ENCODE measurements around the gene GGA2.

GGA2 gene

GRCh38 chr16:23528644-23529310 is 18.5 kb upstream of the GGA2 start:
- TF ChIP-seq CTCF (IDR thresholded peaks at IDR 0.05) = no peak

DNA sequence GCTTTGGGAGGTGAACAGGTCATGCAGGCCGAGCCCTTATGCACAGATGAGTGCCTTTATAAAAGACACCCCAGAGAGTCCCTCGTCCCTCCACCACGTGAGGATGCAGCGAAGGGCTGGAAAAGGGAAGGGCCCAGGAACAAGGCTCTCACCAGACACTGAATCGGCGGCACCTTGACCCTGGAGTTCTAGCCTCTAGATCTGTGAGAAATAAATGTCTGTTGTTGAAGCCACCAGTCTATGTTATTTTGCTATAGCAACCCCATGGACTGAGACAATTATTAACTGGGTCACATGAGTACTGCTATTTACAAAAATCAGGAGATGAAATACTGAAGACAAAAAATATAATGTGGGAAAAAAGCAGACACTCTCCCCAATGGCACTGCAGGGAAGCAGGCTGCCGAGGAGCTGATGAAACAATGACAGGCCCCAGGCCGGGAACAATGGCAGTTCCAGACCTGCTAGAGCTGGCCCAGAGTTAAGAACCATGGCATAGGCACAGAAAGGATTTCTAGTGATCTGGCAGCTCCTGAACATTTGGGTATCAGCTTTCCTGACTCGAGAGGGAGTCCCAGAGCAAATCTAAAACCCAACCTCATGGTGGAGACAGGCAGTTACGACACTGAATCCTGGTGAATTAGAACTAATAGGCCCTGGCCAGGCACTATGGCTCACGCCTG is 17.8 kb upstream of the GGA2 start:
- no peak for TF ChIP-seq CTCF (IDR thresholded peaks at IDR 0.05)

- TF ChIP-seq CTCF (IDR thresholded peaks at IDR 0.05) = no peak
Observed at GRCh38 chr16:23524886-23525285, 14.6 kb upstream of the GGA2 start.

DNA sequence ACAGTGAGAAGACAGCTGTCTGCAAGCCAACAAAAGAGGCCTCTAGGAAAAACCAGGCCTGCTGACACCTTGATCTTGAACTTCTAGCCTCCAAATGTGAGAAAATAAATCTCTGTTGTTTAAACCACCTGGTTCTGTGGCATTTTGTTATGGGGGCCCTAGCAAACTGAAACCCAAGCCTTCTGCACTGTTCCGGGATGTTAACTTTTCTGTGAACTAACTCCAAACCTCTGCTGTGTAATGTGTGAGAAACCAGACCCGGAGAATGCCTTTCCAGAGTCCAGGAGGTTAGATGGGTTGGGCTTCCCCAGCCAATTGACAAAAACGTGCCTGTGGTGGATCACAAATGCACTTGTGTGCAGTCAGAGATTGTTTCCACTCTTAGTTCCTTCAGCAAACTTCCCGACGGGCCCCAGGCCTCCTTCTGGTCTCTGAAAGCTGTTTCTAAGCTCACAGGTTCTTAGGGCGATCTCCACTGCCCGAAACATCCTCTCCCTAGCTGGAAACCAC is 13.6 kb upstream of the GGA2 start:
- no peak for TF ChIP-seq CTCF (IDR thresholded peaks at IDR 0.05)

DNA sequence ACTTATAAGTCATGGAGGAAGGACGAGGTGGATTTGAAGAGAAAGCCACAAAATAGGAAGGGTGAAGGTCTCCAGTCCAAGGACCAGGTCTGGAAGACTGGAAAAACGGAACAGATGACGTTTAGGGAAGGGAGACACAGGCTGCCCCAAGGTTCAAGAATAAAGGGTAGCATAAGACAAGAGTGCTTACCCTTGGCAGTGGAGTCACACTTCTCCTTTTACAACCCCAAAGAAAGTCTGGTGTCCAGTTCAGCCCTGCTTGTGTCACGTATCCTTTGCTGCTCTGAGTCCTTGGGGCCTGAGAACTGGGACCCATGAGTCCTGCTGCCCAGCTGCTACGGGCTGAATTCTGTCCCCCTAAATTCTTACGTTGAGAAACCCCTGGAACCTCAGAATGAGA is 13.0 kb upstream of the GGA2 start:
- TF ChIP-seq CTCF (IDR thresholded peaks at IDR 0.05) = no peak

- no peak for TF ChIP-seq CTCF (IDR thresholded peaks at IDR 0.05)
Observed at GRCh38 chr16:23521965-23522364, 11.7 kb upstream of the GGA2 start.

DNA sequence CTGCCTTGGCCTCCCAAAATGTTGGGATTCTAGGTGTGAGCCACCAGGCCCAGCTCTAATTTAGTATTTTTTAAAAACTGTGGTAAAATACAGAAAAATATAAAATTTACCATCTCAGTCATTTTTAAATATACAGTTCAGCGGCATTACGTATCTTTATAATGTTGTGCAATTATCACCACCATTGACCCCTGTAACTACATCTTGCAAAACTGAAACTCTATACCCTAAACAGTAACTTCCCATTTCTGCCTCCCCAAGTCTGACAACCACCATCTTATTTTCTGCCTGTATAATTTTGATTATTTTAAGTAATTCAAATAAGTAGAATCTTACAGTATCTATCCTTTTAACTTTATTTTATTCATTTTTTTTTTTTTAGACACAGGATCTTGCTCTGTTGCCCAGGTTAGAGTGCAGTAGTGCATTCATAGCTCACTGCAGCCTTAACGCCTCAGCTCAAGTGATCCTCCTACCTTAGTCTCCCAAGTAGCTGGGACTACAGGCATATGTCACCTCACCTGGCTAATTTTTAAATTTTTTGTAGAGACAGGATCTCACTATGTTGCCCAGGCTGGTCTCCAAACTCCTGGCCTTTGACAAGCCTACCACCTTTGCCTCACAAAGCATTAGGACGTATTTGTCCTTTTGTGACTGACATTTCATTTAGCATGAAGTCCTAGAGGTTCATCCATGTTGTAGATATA is 10.9 kb upstream of the GGA2 start:
- no peak for TF ChIP-seq CTCF (IDR thresholded peaks at IDR 0.05)

All from LNCAP (cell line).